BJ (cell line): ENCODE data around the gene SCAF4. TPM values are rescaled to one million over a fixed set of nuclear protein-coding genes. Genes with fewer than 3 reads are reported as not detected.

Experiments used
- CTCF ChIA-PET: fragments of 350-600 bp; formaldehyde crosslinking; extraction: SDS; loops from one replicate; lab custom pipeline; 2021; ENCODE audit warnings: antibody characterized with exemption, inconsistent platforms; lab: Yijun Ruan, JAX
- POLR2A ChIA-PET: fragments of 300-600 bp; sonication (Branson Sonifier 250); formaldehyde crosslinking; extraction: SDS; loops from one replicate; lab custom pipeline; 2021; ENCODE audit warnings: antibody characterized with exemption; lab: Charles Lee
- DNase-seq: peaks from one replicate; pipeline ENCODE4 v3.0.0-alpha.2; 2011; ENCODE audit warnings: low read depth
- H3K27me3 ChIP-seq: 2 replicates; pipeline ENCODE4 v1.6.0; 2011; ENCODE audit warnings: low read length; ENCODE audit not compliant: control insufficient read depth, insufficient read depth
- H3K36me3 ChIP-seq: 2 replicates; pipeline ENCODE4 v1.5.1; 2011; ENCODE audit warnings: low read length; ENCODE audit not compliant: control insufficient read depth, insufficient read depth
- H3K4me3 ChIP-seq: 2 replicates; pipeline ENCODE4 v1.5.1; 2011; ENCODE audit warnings: low read depth, mild to moderate bottlenecking, control low read depth, low read length
- CTCF ChIP-seq: IDR thresholded peaks from 2 replicates; pipeline ENCODE4 v1.5.1; 2011; ENCODE audit warnings: low read depth, mild to moderate bottlenecking, control low read depth, inconsistent platforms, low read length, moderate library complexity; ENCODE audit not compliant: insufficient read depth
- polyA plus RNA-seq: library from polyadenylated mRNA; depleted of rRNA; stranded (reverse); fragments of >200 nt; gene quantifications from 2 replicates; pipeline ENCODE4 v1.2.3, GENCODE V29; 2011

SCAF4 gene
- polyA plus RNA-seq, 1 experiment, result 4.1 TPM

GRCh38 chr21:31683029-31683428 is 48.9 kb downstream of the SCAF4 start:
- ChIA-PET CTCF (interaction anchor here (1.2 kb wide), 1 partner anchor 571 kb away, joined by 3 read pairs; no protein-coding TSS in a partner anchor), POLR2A (no interaction called here)
- H3K36me3 ChIP-seq, result peaks cover 7% of the 10 kb centered on the region; the same call in 1 of the 2 replicates
- H3K4me3 ChIP-seq, result no peak overlapping the region
- DNase-seq, result no peak
- no peaks in the 10 kb centered on the region for H3K27me3 ChIP-seq
- no peak for TF ChIP-seq CTCF

- TF ChIP-seq CTCF, result no peak
- ChIA-PET POLR2A (no interaction called here), CTCF (no interaction called here)
- peaks cover 5% of the 10 kb centered on the region; the same call in 1 of the 2 replicates for H3K36me3 ChIP-seq
- no peaks in the 10 kb centered on the region for H3K27me3 ChIP-seq
- no peak for DNase-seq
- no peak overlapping the region for H3K4me3 ChIP-seq
These were observed 49.3 kb downstream of the SCAF4 start for GRCh38 chr21:31682620-31683019.

- CTCF ChIA-PET, result interaction anchor here (1.0 kb wide), 1 partner anchor 12 kb away, joined by 3 read pairs; no protein-coding TSS in a partner anchor
These were observed 53.4 kb downstream of the SCAF4 start for GRCh38 chr21:31678478-31678877.

GRCh38 chr21:31677047-31677446 is 54.9 kb downstream of the SCAF4 start:
- no peak for DNase-seq
- H3K36me3 ChIP-seq, result peaks cover 2% of the 10 kb centered on the region
- POLR2A ChIA-PET, result no interaction called here
- H3K4me3 ChIP-seq, result no peak overlapping the region
- TF ChIP-seq CTCF, result no peak
- CTCF ChIA-PET, result no interaction called here
- H3K27me3 ChIP-seq, result no peaks in the 10 kb centered on the region

More at GRCh38 chr21:31678478-31678877, 53.4 kb downstream of the SCAF4 start:
- Histone ChIP-seq H3K4me3 (no peak overlapping the region), H3K36me3 (peaks cover 2% of the 10 kb centered on the region), H3K27me3 (no peaks in the 10 kb centered on the region)
- TF ChIP-seq CTCF, result no peak
- no peak for DNase-seq
- POLR2A ChIA-PET, result no interaction called here

GRCh38 chr21:31675960-31676359 is 56.0 kb downstream of the SCAF4 start:
- Histone ChIP-seq H3K4me3 (no peak overlapping the region), H3K27me3 (no peaks in the 10 kb centered on the region), H3K36me3 (peaks cover 8% of the 10 kb centered on the region)
- ChIA-PET POLR2A (no interaction called here), CTCF (no interaction called here)
- no peak for DNase-seq
- no peak for TF ChIP-seq CTCF
